GM23248 (cell line): Measurements from ENCODE around the gene GRHPR. TPM values are rescaled to one million over a fixed set of nuclear protein-coding genes. Genes with fewer than 3 reads are reported as not detected.

Source experiments
- DNase-seq: peaks from one replicate; pipeline ENCODE4 v3.0.0-alpha.2; 2015
- H2AFZ ChIP-seq: fragments of 200-600 bp; sonication (generic); 2 replicates; pipeline ENCODE4 v1.6.1; 2016; ENCODE audit warnings: antibody characterized with exemption
- H3F3A ChIP-seq: fragments of 200-600 bp; sonication (generic); 2 replicates; pipeline ENCODE4 v1.6.1; 2016; ENCODE audit warnings: mild to moderate bottlenecking, antibody characterized with exemption, mixed run types; ENCODE audit not compliant: insufficient read depth
- H3K27ac ChIP-seq: fragments of 200-600 bp; sonication (generic); 2 replicates; pipeline ENCODE4 v1.5.1; 2016; ENCODE audit warnings: mild to moderate bottlenecking
- H3K27me3 ChIP-seq: fragments of 200-600 bp; sonication (generic); replicated peaks from 2 replicates; pipeline ENCODE4 v1.6.1; 2016; ENCODE audit warnings: mild to moderate bottlenecking; ENCODE audit not compliant: insufficient read depth
- H3K36me3 ChIP-seq: fragments of 200-600 bp; sonication (generic); 2 replicates; pipeline ENCODE4 v1.6.1; 2016; ENCODE audit warnings: low read depth, mild to moderate bottlenecking
- H3K4me1 ChIP-seq: fragments of 200-600 bp; sonication (generic); 2 replicates; pipeline ENCODE4 v1.6.1; 2016; ENCODE audit warnings: mild to moderate bottlenecking; ENCODE audit not compliant: insufficient read depth
- H3K4me2 ChIP-seq: fragments of 200-600 bp; sonication (generic); one replicate; pipeline ENCODE4 v1.6.1; 2016; ENCODE audit warnings: mild to moderate bottlenecking; ENCODE audit not compliant: unreplicated experiment
- H3K4me3 ChIP-seq: fragments of 200-600 bp; sonication (generic); 2 replicates; pipeline ENCODE4 v1.5.1; 2016; ENCODE audit warnings: mild to moderate bottlenecking
- H3K79me2 ChIP-seq: fragments of 200-600 bp; sonication (generic); 2 replicates; pipeline ENCODE4 v1.6.1; 2016; ENCODE audit warnings: mild to moderate bottlenecking; ENCODE audit not compliant: insufficient read depth
- H3K9ac ChIP-seq: fragments of 200-600 bp; sonication (generic); 2 replicates; pipeline ENCODE4 v1.6.1; 2016; ENCODE audit warnings: mild to moderate bottlenecking
- H3K9me2 ChIP-seq: fragments of 200-600 bp; sonication (generic); 2 replicates; pipeline ENCODE4 v1.6.1; 2016; ENCODE audit warnings: mixed run types, mild to moderate bottlenecking, moderate library complexity; ENCODE audit not compliant: insufficient read depth
- H3K9me3 ChIP-seq: fragments of 200-600 bp; sonication (generic); one replicate; pipeline ENCODE4 v1.6.1; 2017; ENCODE audit warnings: low read depth
- H4K20me1 ChIP-seq: fragments of 200-600 bp; sonication (generic); 2 replicates; pipeline ENCODE4 v1.6.0; 2016; ENCODE audit not compliant: insufficient read depth
- EZH2 ChIP-seq: fragments of 200-600 bp; sonication (generic); IDR thresholded peaks from 2 replicates; pipeline ENCODE4 v1.6.1; 2018; ENCODE audit warnings: antibody characterized with exemption, mild to moderate bottlenecking; ENCODE audit not compliant: insufficient read depth, poor library complexity, severe bottlenecking
- EZH2phosphoT487 ChIP-seq: fragments of 200-600 bp; sonication (generic); IDR thresholded peaks from 2 replicates; pipeline ENCODE4 v1.6.1; 2018; ENCODE audit warnings: antibody characterized with exemption, moderate library complexity, mild to moderate bottlenecking, low read depth; ENCODE audit not compliant: insufficient read depth
- WGBS, 2 experiments: methylation state at CpG; one replicate each; pipeline ENCODE4 v1.1.6; 2015 to 2017; ENCODE audit warnings: low lambda C conversion rate in 2 of 2, low coverage in 1 of 2; ENCODE audit errors: missing lambda C conversion rate in 2 of 2; 5-methylcytosine and 5-hydroxymethylcytosine counted together
- in situ Hi-C: fragments of 300-500 bp; cut with MboI; formaldehyde crosslinking; loops from 2 replicates; pipeline ENCODE4 v1.15.0; 2020
- polyA plus RNA-seq: library from polyadenylated mRNA; unstranded; fragments of >200 nt; fragmentation: Nextera tagmentation; extraction: Ambion mirVana; gene quantifications from 2 replicates; pipeline ENCODE4 v1.2.1, GENCODE V29; 2016
- total RNA-seq: library from RNA; depleted of rRNA; stranded (reverse); fragments of >200 nt; shearing (Covaris generic); gene quantifications from 2 replicates; pipeline ENCODE4 v1.2.3, GENCODE V29; 2014

Gene GRHPR
- total and polyA plus RNA-seq, 2 experiments from 2014 or later = 124 to 146 TPM

- no peaks in the 10 kb centered on the region for H3K79me2 ChIP-seq
- H2AFZ ChIP-seq = no peak overlapping the region
- H3K9ac ChIP-seq = no peak overlapping the region
- in situ Hi-C loops = no loop called here
- peak; percentile 24 for DNase-seq
- H3K9me2 ChIP-seq = no peaks in the 10 kb centered on the region
- H3K4me2 ChIP-seq = no peak overlapping the region
- H3K4me3 ChIP-seq = no peak overlapping the region
- 41 to 49% methylated on average over 2 of the region's 2 CpGs for WGBS, 2 experiments
- H3K36me3 ChIP-seq = no peaks in the 10 kb centered on the region
- H3K27ac ChIP-seq = no peak overlapping the region
- no peaks in the 10 kb centered on the region; the same call in 1 of the 2 replicates for H3K27me3 ChIP-seq
- H3K9me3 ChIP-seq = no peaks in the 10 kb centered on the region
- H3K4me1 ChIP-seq = no peaks in the 10 kb centered on the region
- TF ChIP-seq EZH2phosphoT487 (no peak), EZH2 (no peak)
- H3F3A ChIP-seq = no peaks in the 10 kb centered on the region
- H4K20me1 ChIP-seq = no peaks in the 10 kb centered on the region
Measured at GRCh38 chr9:37407468-37407867, 15.0 kb upstream of the GRHPR start.

- H3K4me2 ChIP-seq = no peak overlapping the region
- no peak overlapping the region for H3K9ac ChIP-seq
- H3K9me3 ChIP-seq = no peaks in the 10 kb centered on the region
- TF ChIP-seq EZH2phosphoT487 (no peak), EZH2 (no peak)
- no peaks in the 10 kb centered on the region; the same call in 1 of the 2 replicates for H3K27me3 ChIP-seq
- no peaks in the 10 kb centered on the region for H3K4me1 ChIP-seq
- H4K20me1 ChIP-seq = no peaks in the 10 kb centered on the region
- no peak overlapping the region for H2AFZ ChIP-seq
- in situ Hi-C loops = no loop called here
- no peaks in the 10 kb centered on the region for H3K36me3 ChIP-seq
- H3K79me2 ChIP-seq = no peaks in the 10 kb centered on the region
- no peaks in the 10 kb centered on the region for H3K9me2 ChIP-seq
- no peak overlapping the region for H3K4me3 ChIP-seq
- 66 to 76% methylated on average over 16 to 22 of the region's 22 CpGs for whole genome bisulfite sequencing, 2 experiments
- DNase-seq = no peak
- no peak overlapping the region for H3K27ac ChIP-seq
- no peaks in the 10 kb centered on the region for H3F3A ChIP-seq
Measured at GRCh38 chr9:37408933-37409710, 13.4 kb upstream of the GRHPR start.

- Histone ChIP-seq H3F3A (0 out of 2 replicates have a peak, but pooled peaks cover 2% of the 10 kb centered on the region), H3K9me2 (no peaks in the 10 kb centered on the region), H3K4me1 (peaks cover 8% of the 10 kb centered on the region; the same call in 1 of the 2 replicates), H3K36me3 (no peaks in the 10 kb centered on the region), H4K20me1 (no peaks in the 10 kb centered on the region), H3K4me2 (no peak overlapping the region), H3K9me3 (no peaks in the 10 kb centered on the region), H3K9ac (no peak overlapping the region), H3K27me3 (no peaks in the 10 kb centered on the region; the same call in 1 of the 2 replicates), H3K79me2 (no peaks in the 10 kb centered on the region), H3K4me3 (no peak overlapping the region), H3K27ac (no peak overlapping the region), H2AFZ (no peak overlapping the region)
- WGBS, 2 experiments = 85 to 86% methylated on average over 9 of the region's 9 CpGs
- in situ Hi-C loops = no loop called here
- TF ChIP-seq EZH2 = no peak
- TF ChIP-seq EZH2phosphoT487 = no peak
- no peak for DNase-seq
Measured at GRCh38 chr9:37410354-37410861, 12.1 kb upstream of the GRHPR start.

GRCh38 chr9:37410969-37411785 is 11.3 kb upstream of the GRHPR start:
- TF ChIP-seq EZH2 (no peak), EZH2phosphoT487 (no peak)
- Histone ChIP-seq H3K36me3 (no peaks in the 10 kb centered on the region), H3K9ac (no peak overlapping the region), H3K27me3 (no peaks in the 10 kb centered on the region; the same call in 1 of the 2 replicates), H3K4me2 (no peak overlapping the region), H3F3A (peaks cover 9% of the 10 kb centered on the region; the same call in 1 of the 2 replicates), H3K79me2 (no peaks in the 10 kb centered on the region), H3K9me2 (no peaks in the 10 kb centered on the region), H3K4me1 (peaks cover 15% of the 10 kb centered on the region; the same call in 1 of the 2 replicates), H3K4me3 (no peak overlapping the region), H2AFZ (no peak overlapping the region), H3K9me3 (no peaks in the 10 kb centered on the region), H3K27ac (no peak overlapping the region), H4K20me1 (no peaks in the 10 kb centered on the region)
- in situ Hi-C loops = no loop called here
- WGBS, 2 experiments = 76 to 80% methylated on average over 11 to 12 of the region's 13 CpGs
- DNase-seq = peak; percentile 55
